Suprapubic skin (tissue), 4 donors: Measurements from ENCODE around the gene HOXA5. TPM values are rescaled to one million over a fixed set of nuclear protein-coding genes. Genes with fewer than 3 reads are reported as not detected.
A peak's percentile ranks its signal among the peaks of the same experiment; 100 is the strongest.

Experiments used
- DNase-seq, 2 donors: peaks; one replicate each; pipeline ENCODE4 v3.0.0-alpha.2; 2019; ENCODE audit warnings: low spot score in 2 of 2
- H3K27ac ChIP-seq: fragments of 200-600 bp; sonication (generic); one replicate; pipeline ENCODE4 v1.5.1; 2019
- H3K27me3 ChIP-seq: fragments of 200-600 bp; sonication (generic); one replicate; pipeline ENCODE4 v1.5.1; 2019
- H3K36me3 ChIP-seq: fragments of 200-600 bp; sonication (generic); one replicate; pipeline ENCODE4 v1.5.1; 2019
- H3K4me1 ChIP-seq: fragments of 200-600 bp; sonication (generic); one replicate; pipeline ENCODE4 v1.5.1; 2019
- H3K4me3 ChIP-seq: fragments of 200-600 bp; sonication (generic); one replicate; pipeline ENCODE4 v1.5.1; 2019; ENCODE audit warnings: mild to moderate bottlenecking
- H3K9me3 ChIP-seq: fragments of 200-600 bp; sonication (generic); one replicate; pipeline ENCODE4 v1.5.1; 2019
- EP300 ChIP-seq: sonication (generic); formaldehyde crosslinking; IDR thresholded peaks from one replicate; pipeline ENCODE4 v1.6.1; 2017; ENCODE audit warnings: antibody characterized with exemption
- POLR2A ChIP-seq, 2 donors: fragments of 450-650 bp; IDR thresholded peaks; one replicate each; pipeline ENCODE4 v1.6.1; 2017; ENCODE audit warnings: antibody characterized with exemption in 2 of 2, mild to moderate bottlenecking in 2 of 2, moderate library complexity in 2 of 2
- POLR2AphosphoS5 ChIP-seq, 3 donors: sonication (generic); formaldehyde crosslinking; IDR thresholded peaks; one replicate each; pipeline ENCODE4 v1.6.1; 2017; ENCODE audit warnings: antibody characterized with exemption in 3 of 3
- WGBS: methylation state at CpG from one replicate; pipeline ENCODE4 v1.1.5; 2018; 5-methylcytosine and 5-hydroxymethylcytosine counted together
- total RNA-seq, 4 donors: library from RNA; depleted of rRNA; stranded (reverse); fragments of >200 nt; gene quantifications; one replicate each; pipeline ENCODE4 v1.1.0, GENCODE V29; 2016
- TF ChIP-seq, protein P1 (sequence below), 2 donors: fragments of 200-600 bp in 1 of 2; fragments of 450-650 bp in 1 of 2; sonication (generic) in 1 of 2; IDR thresholded peaks; one replicate each; pipeline ENCODE4 v1.5.1; 2016 to 2019; ENCODE audit warnings: antibody characterized with exemption in 2 of 2, mild to moderate bottlenecking in 1 of 2, moderate library complexity in 1 of 2

Gene HOXA5
- total RNA-seq, 4 donors from 2014 or later: 4.7 to 16.3 (median 14.6) TPM

DNA sequence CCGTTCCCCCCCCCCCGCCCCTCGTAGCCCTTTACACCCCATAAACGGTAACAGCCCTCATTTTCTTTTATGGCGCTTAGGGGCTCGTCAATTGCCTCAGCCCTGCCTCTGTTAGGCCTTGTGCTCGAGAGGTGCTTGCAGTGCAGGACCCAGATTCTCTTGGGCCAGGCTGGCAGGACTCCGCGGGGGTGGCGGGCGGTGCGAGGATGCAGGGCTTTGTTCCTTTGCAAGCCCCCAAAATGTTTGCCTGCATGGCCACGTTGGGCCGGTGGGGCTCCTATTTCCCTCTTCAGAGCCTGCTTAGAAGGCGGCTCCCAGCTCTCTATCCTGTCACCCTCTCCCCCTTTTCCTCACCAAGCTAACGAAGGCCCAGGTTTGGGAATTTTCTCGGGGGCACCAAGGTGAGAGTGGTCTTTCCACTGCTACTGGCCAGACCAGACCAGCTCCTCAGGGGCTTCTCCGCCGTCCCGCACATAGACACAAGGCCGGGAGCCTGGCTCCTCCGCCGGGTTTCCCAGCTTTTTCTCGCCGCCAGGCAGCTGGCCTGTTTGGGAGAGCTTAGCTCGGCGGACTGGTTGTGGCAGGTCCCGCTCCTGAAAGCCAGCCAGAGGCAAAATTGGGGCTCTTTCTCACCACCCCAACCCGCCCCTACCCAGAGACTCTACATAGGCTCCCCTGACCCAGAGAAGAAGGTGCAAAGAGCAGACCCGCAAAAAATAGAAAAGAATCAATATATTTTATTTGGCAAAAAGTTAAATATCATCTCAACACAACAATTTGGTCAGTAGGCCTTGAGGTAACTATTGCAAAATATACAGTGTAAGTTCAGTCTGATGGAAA is 18.5 kb upstream of the HOXA5 start:
- H3K4me3 ChIP-seq: peak overlapping the region; percentile 84
- 30% methylated on average over 25 of the region's 30 CpGs for WGBS
- no peak for TF ChIP-seq POLR2A (IDR thresholded peaks at IDR 0.05)
- TF ChIP-seq POLR2AphosphoS5 (IDR thresholded peaks at IDR 0.05): no peak
- TF ChIP-seq, protein P1, sequence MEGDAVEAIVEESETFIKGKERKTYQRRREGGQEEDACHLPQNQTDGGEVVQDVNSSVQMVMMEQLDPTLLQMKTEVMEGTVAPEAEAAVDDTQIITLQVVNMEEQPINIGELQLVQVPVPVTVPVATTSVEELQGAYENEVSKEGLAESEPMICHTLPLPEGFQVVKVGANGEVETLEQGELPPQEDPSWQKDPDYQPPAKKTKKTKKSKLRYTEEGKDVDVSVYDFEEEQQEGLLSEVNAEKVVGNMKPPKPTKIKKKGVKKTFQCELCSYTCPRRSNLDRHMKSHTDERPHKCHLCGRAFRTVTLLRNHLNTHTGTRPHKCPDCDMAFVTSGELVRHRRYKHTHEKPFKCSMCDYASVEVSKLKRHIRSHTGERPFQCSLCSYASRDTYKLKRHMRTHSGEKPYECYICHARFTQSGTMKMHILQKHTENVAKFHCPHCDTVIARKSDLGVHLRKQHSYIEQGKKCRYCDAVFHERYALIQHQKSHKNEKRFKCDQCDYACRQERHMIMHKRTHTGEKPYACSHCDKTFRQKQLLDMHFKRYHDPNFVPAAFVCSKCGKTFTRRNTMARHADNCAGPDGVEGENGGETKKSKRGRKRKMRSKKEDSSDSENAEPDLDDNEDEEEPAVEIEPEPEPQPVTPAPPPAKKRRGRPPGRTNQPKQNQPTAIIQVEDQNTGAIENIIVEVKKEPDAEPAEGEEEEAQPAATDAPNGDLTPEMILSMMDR (IDR thresholded peaks at IDR 0.05): no peak
- TF ChIP-seq EP300: no peak
- peak in 1 of 2 donors; percentile 68 for DNase-seq
- H3K27ac ChIP-seq: peak overlapping the region; percentile 97
- peaks cover 6% of the 10 kb centered on the region for H3K27me3 ChIP-seq
- peaks cover 71% of the 10 kb centered on the region for H3K4me1 ChIP-seq
- no peaks in the 10 kb centered on the region for H3K9me3 ChIP-seq
- no peaks in the 10 kb centered on the region for H3K36me3 ChIP-seq

- 5% methylated on average over 24 of the region's 27 CpGs for WGBS
- TF ChIP-seq EP300: no peak
- TF ChIP-seq POLR2AphosphoS5 (IDR thresholded peaks at IDR 0.05): no peak
- no peak for TF ChIP-seq POLR2A (IDR thresholded peaks at IDR 0.05)
- TF ChIP-seq, protein P1 (IDR thresholded peaks at IDR 0.05): no peak
- Histone ChIP-seq H3K4me3 (peak overlapping the region; percentile 84), H3K36me3 (no peaks in the 10 kb centered on the region), H3K27ac (peak overlapping the region; percentile 97), H3K9me3 (no peaks in the 10 kb centered on the region), H3K4me1 (peaks cover 71% of the 10 kb centered on the region), H3K27me3 (peaks cover 3% of the 10 kb centered on the region)
- peak in 1 of 2 donors; percentile 73 for DNase-seq
Measured at GRCh38 chr7:27161214-27161720, 17.8 kb upstream of the HOXA5 start.

DNA sequence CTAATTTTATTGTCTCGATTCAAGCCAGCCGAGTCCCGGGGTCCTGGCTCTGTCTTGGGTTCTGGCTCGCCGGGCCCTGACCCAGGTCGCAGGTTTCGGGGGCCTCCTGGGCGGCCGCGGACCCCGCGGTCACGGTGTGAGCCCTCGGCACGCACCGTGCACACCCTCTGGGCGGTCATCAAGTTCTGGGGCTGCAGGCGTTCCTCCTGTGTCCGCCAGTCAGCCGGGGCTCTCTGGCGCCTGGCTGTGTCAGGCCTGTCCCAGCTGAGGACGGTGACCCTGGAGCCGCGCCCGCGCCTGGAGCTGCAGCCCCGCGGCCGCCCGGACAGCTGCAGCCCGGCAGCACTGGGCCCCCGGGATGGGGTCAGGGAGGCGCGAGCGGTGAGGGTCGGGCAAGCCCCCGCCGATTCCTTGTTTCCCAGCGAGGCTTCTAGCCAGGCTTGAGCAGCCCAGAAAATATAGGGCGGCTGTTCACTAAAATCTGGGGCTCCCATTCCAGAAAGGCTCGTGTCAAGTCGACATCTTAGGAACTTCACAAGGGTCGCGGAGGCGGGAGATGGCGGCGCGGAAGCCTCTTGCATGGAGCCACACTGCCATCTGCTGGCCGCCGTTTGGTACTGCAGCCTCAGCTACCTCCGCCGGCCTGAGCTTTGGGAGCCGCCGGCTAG is 17.2 kb upstream of the HOXA5 start:
- H3K9me3 ChIP-seq: no peaks in the 10 kb centered on the region
- H3K27me3 ChIP-seq: peaks cover 5% of the 10 kb centered on the region
- peak; percentile 94 to 99 for DNase-seq
- TF ChIP-seq EP300: no peak
- TF ChIP-seq, protein P1 (IDR thresholded peaks at IDR 0.05): peak; percentile 98 to 99
- no peak for TF ChIP-seq POLR2A (IDR thresholded peaks at IDR 0.05)
- peak in 1 of 3 donors; percentile 53 for TF ChIP-seq POLR2AphosphoS5 (IDR thresholded peaks at IDR 0.05)
- peak overlapping the region; percentile 84 for H3K4me3 ChIP-seq
- H3K4me1 ChIP-seq: peaks cover 68% of the 10 kb centered on the region
- H3K36me3 ChIP-seq: no peaks in the 10 kb centered on the region
- 3% methylated on average over 25 of the region's 54 CpGs for WGBS
- peak overlapping the region; percentile 97 for H3K27ac ChIP-seq

DNA sequence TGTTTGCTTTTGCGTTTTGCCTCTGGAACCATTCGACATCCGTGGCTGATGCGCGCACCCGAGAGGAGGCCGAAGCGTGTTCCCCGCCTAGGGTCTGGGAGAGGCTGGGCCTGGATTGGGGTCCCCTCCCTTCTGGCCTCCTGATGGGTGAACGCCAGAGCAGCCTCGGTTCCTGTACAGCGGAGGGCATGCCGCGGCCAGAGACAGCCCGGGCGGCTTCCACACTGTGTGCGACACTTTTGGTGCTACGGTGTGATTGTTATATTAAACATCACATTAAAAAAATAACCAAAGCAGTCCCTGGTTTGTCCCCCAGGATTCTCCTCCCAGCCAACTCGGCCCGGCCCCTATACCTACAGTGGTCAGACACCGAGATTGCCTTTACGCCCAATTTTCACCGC is 16.7 kb upstream of the HOXA5 start:
- H3K27me3 ChIP-seq: peaks cover 5% of the 10 kb centered on the region
- WGBS: 69% methylated on average over 15 of the region's 23 CpGs

More for the DNA sequence above, 16.7 kb upstream of the HOXA5 start:
- H3K36me3 ChIP-seq: no peaks in the 10 kb centered on the region
- TF ChIP-seq EP300 (no peak), POLR2AphosphoS5 (IDR thresholded peaks at IDR 0.05) (no peak), POLR2A (IDR thresholded peaks at IDR 0.05) (no peak)
- TF ChIP-seq, protein P1 (IDR thresholded peaks at IDR 0.05): no peak
- peak overlapping the region; percentile 97 for H3K27ac ChIP-seq
- peak overlapping the region; percentile 84 for H3K4me3 ChIP-seq
- peaks cover 74% of the 10 kb centered on the region for H3K4me1 ChIP-seq
- DNase-seq: peak; percentile 71 to 75
- H3K9me3 ChIP-seq: no peaks in the 10 kb centered on the region
